MM.1S (cell line): ENCODE data around the gene RNF115.
A peak's percentile ranks its signal among the peaks of the same experiment; 100 is the strongest.

Experiments
- DNase-seq: peaks from one replicate; pipeline ENCODE4 v3.0.0-alpha.2; 2015
- H2AFZ ChIP-seq: fragments of 300-600 bp; sonication (generic); 2 replicates; pipeline ENCODE4 v1.6.0; 2016; ENCODE audit warnings: antibody characterized with exemption, low read length
- H3F3A ChIP-seq: fragments of 300-600 bp; sonication (generic); 2 replicates; pipeline ENCODE4 v1.6.1; 2016; ENCODE audit warnings: mild to moderate bottlenecking, antibody characterized with exemption, low read length, moderate library complexity, mixed read lengths; ENCODE audit not compliant: insufficient read depth
- H3K27ac ChIP-seq: fragments of 300-600 bp; sonication (generic); 2 replicates; pipeline ENCODE4 v1.5.1; 2016; ENCODE audit warnings: mild to moderate bottlenecking, low read length
- H3K27me3 ChIP-seq: fragments of 300-600 bp; sonication (generic); replicated peaks from 2 replicates; pipeline ENCODE4 v1.6.0; 2016; ENCODE audit warnings: low read length; ENCODE audit not compliant: insufficient read depth
- H3K36me3 ChIP-seq: fragments of 300-600 bp; sonication (generic); replicated peaks from 2 replicates; pipeline ENCODE4 v1.6.1; 2016; ENCODE audit warnings: mild to moderate bottlenecking, low read length, mixed read lengths; ENCODE audit not compliant: insufficient read depth
- H3K4me1 ChIP-seq: fragments of 300-600 bp; sonication (generic); 2 replicates; pipeline ENCODE4 v1.6.1; 2016; ENCODE audit warnings: low read length, mixed read lengths
- H3K4me2 ChIP-seq: fragments of 300-600 bp; sonication (generic); 2 replicates; pipeline ENCODE4 v1.6.0; 2016; ENCODE audit warnings: low read depth, low read length
- H3K4me3 ChIP-seq: fragments of 300-600 bp; sonication (generic); 2 replicates; pipeline ENCODE4 v1.5.1; 2016; ENCODE audit warnings: low read length, mixed read lengths
- H3K79me2 ChIP-seq: fragments of 300-600 bp; sonication (generic); 2 replicates; pipeline ENCODE4 v1.6.1; 2016; ENCODE audit warnings: mixed run types, low read length, mixed read lengths
- H3K9ac ChIP-seq: fragments of 300-600 bp; sonication (generic); 2 replicates; pipeline ENCODE4 v1.6.1; 2016; ENCODE audit warnings: low read length, mixed read lengths
- H3K9me2 ChIP-seq: fragments of 300-600 bp; sonication (generic); replicated peaks from 2 replicates; pipeline ENCODE4 v1.6.1; 2016; ENCODE audit warnings: mild to moderate bottlenecking, low read length, mixed read lengths; ENCODE audit not compliant: insufficient read depth
- H3K9me3 ChIP-seq: fragments of 300-600 bp; sonication (generic); replicated peaks from 2 replicates; pipeline ENCODE4 v1.6.1; 2016; ENCODE audit warnings: mild to moderate bottlenecking, low read length, mixed read lengths; ENCODE audit not compliant: insufficient read depth
- H4K20me1 ChIP-seq: fragments of 300-600 bp; sonication (generic); 2 replicates; pipeline ENCODE4 v1.6.1; 2016; ENCODE audit warnings: mild to moderate bottlenecking, low read length, moderate library complexity, mixed read lengths; ENCODE audit not compliant: insufficient read depth
- EZH2 ChIP-seq: fragments of 300-600 bp; sonication (generic); optimal IDR thresholded peaks from 2 replicates; pipeline ENCODE3; 2017; ENCODE audit warnings: low read depth, mild to moderate bottlenecking, antibody characterized with exemption, low read length, mixed read lengths
- EZH2phosphoT487 ChIP-seq: fragments of 300-600 bp; sonication (generic); IDR thresholded peaks from 2 replicates; pipeline ENCODE4 v1.6.1; 2018; ENCODE audit warnings: antibody characterized with exemption, low read length
- TF ChIP-seq, protein P1 (sequence below): fragments of 300-600 bp; sonication (generic); IDR thresholded peaks from 2 replicates; pipeline ENCODE4 v1.5.1; 2016; ENCODE audit warnings: antibody characterized with exemption, low read length, mixed read lengths

The RNF115 gene

DNA sequence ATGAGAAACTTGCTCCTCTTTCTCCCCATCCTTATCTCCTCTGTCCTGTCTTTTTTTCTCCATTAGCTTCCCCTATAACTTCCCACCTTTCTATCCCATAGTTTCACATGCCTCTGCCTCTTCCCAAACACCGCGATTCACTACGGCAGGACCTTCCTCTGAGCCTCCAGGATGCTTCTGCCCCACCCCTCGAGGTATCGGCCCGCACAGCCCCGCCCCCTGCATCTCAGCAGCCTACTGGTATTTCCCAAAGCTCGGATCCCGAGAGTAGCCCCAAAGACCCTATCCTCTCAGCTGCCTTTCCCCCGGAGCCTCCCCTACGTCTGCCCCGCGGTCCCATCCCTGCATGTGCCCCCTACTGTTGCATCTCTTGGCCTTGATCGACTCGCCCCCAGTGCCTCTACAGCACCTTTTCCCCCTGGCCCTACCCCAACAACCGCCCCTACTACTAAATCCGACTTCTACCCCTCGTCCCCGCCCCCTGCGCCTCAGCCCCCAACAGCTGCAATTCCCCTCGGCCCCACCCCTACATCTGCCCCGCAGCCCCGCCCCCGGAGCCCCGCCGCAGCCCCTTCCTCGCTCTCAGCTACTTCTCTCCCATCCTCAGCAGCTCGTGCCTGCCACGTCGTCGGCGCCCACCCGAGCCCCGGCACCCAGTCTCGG, 34.5 kb upstream of the RNF115 start:
- no peak for TF ChIP-seq EZH2
- no peak for TF ChIP-seq EZH2phosphoT487
- TF ChIP-seq, protein P1, sequence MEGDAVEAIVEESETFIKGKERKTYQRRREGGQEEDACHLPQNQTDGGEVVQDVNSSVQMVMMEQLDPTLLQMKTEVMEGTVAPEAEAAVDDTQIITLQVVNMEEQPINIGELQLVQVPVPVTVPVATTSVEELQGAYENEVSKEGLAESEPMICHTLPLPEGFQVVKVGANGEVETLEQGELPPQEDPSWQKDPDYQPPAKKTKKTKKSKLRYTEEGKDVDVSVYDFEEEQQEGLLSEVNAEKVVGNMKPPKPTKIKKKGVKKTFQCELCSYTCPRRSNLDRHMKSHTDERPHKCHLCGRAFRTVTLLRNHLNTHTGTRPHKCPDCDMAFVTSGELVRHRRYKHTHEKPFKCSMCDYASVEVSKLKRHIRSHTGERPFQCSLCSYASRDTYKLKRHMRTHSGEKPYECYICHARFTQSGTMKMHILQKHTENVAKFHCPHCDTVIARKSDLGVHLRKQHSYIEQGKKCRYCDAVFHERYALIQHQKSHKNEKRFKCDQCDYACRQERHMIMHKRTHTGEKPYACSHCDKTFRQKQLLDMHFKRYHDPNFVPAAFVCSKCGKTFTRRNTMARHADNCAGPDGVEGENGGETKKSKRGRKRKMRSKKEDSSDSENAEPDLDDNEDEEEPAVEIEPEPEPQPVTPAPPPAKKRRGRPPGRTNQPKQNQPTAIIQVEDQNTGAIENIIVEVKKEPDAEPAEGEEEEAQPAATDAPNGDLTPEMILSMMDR = no peak
- Histone ChIP-seq H2AFZ (peak overlapping the region; percentile 79), H3K27ac (no peak overlapping the region), H3F3A (peaks cover 9% of the 10 kb centered on the region), H3K4me3 (peak overlapping the region; percentile 90), H4K20me1 (no peaks in the 10 kb centered on the region), H3K79me2 (peaks cover 14% of the 10 kb centered on the region), H3K9me3 (no peaks in the 10 kb centered on the region), H3K9ac (peak overlapping the region; percentile 45; the same call in 1 of the 2 replicates), H3K4me1 (peaks cover 12% of the 10 kb centered on the region), H3K9me2 (no peaks in the 10 kb centered on the region), H3K36me3 (no peaks in the 10 kb centered on the region), H3K27me3 (peaks cover 6% of the 10 kb centered on the region; the same call in 1 of the 2 replicates), H3K4me2 (peak overlapping the region; percentile 81)
- DNase-seq = peak; percentile 61

GRCh38 chr1:145857170-145857569, 33.3 kb upstream of the RNF115 start:
- H2AFZ ChIP-seq = no peak overlapping the region
- H4K20me1 ChIP-seq = no peaks in the 10 kb centered on the region
- H3K27me3 ChIP-seq = no peaks in the 10 kb centered on the region
- no peaks in the 10 kb centered on the region for H3K9me2 ChIP-seq
- no peak overlapping the region for H3K4me3 ChIP-seq
- H3K4me2 ChIP-seq = no peak overlapping the region
- H3K79me2 ChIP-seq = peaks cover 14% of the 10 kb centered on the region
- H3K36me3 ChIP-seq = no peaks in the 10 kb centered on the region
- TF ChIP-seq, protein P1 = no peak
- TF ChIP-seq EZH2phosphoT487 (no peak), EZH2 (no peak)
- peaks cover 9% of the 10 kb centered on the region for H3F3A ChIP-seq
- H3K27ac ChIP-seq = no peak overlapping the region
- H3K4me1 ChIP-seq = peaks cover 12% of the 10 kb centered on the region
- no peak overlapping the region for H3K9ac ChIP-seq
- DNase-seq = no peak
- no peaks in the 10 kb centered on the region for H3K9me3 ChIP-seq

GRCh38 chr1:145855426-145855948, 31.6 kb upstream of the RNF115 start:
- Histone ChIP-seq H3K4me3 (no peak overlapping the region), H3K79me2 (peaks cover 14% of the 10 kb centered on the region), H3K36me3 (no peaks in the 10 kb centered on the region; the same call in 1 of the 2 replicates), H3K9me2 (no peaks in the 10 kb centered on the region), H3F3A (peaks cover 9% of the 10 kb centered on the region), H3K27me3 (no peaks in the 10 kb centered on the region), H3K27ac (no peak overlapping the region), H3K9ac (no peak overlapping the region), H3K9me3 (no peaks in the 10 kb centered on the region), H4K20me1 (no peaks in the 10 kb centered on the region), H2AFZ (no peak overlapping the region), H3K4me1 (peaks cover 12% of the 10 kb centered on the region), H3K4me2 (no peak overlapping the region)
- no peak for DNase-seq
- TF ChIP-seq EZH2 = no peak
- TF ChIP-seq EZH2phosphoT487 = no peak
- TF ChIP-seq, protein P1 = peak; percentile 52
